GM12865 (cell line): ENCODE results near the gene COPS6.

ENCODE experiments used
- DNase-seq: peaks from one replicate; pipeline ENCODE4 v3.0.0; 2010; ENCODE audit warnings: low read depth
- H3K4me3 ChIP-seq: 2 replicates; pipeline ENCODE4 v1.5.1; 2011; ENCODE audit warnings: mild to moderate bottlenecking, low read depth, low read length, control low read depth
- TF ChIP-seq, protein P1 (sequence below): IDR thresholded peaks from 2 replicates; pipeline ENCODE4 v1.5.1; 2011; ENCODE audit warnings: low read length, control low read depth, low read depth, inconsistent platforms; ENCODE audit not compliant: insufficient read depth; ENCODE audit errors: missing control alignments

Gene COPS6

DNA sequence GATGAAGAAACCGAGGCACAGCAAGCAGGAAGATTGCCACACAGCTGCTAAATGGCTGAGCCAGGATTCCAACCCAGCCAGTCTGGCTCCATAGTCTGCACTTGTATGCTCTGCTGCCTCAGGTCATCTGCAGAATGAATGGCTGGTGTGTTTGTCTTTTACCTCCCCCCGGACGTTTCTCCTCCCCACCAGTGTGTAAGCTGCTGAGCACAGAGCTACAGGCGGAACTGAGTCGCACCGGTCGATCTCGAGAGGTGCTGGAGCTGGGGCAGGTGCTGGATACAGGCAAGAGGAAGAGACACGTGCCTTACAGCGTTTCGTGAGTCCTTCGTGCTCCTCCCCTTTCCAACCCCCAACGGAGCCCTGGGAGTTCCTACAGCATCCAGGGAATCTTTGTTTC lies 33.3 kb downstream of the COPS6 start:
- TF ChIP-seq, protein P1, sequence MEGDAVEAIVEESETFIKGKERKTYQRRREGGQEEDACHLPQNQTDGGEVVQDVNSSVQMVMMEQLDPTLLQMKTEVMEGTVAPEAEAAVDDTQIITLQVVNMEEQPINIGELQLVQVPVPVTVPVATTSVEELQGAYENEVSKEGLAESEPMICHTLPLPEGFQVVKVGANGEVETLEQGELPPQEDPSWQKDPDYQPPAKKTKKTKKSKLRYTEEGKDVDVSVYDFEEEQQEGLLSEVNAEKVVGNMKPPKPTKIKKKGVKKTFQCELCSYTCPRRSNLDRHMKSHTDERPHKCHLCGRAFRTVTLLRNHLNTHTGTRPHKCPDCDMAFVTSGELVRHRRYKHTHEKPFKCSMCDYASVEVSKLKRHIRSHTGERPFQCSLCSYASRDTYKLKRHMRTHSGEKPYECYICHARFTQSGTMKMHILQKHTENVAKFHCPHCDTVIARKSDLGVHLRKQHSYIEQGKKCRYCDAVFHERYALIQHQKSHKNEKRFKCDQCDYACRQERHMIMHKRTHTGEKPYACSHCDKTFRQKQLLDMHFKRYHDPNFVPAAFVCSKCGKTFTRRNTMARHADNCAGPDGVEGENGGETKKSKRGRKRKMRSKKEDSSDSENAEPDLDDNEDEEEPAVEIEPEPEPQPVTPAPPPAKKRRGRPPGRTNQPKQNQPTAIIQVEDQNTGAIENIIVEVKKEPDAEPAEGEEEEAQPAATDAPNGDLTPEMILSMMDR: no peak

DNA sequence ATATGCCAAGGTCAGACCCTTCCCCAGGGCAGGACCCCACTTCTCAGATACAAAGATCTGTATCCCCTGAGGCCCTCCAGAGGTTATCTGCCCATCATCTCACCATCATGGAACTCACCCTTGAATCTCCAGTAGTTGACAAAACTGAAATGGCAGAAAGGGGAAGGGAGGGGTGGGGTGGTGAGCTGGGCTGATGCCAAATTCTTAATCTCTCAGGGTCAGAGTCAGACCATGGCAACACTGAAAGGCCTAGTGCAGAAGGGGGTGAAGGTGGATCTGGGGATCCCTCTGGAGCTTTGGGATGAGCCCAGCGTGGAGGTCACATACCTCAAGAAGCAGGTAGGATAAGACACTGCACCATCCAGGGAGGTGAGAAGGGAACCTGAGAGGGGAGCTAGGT lies 33.8 kb downstream of the COPS6 start:
- TF ChIP-seq, protein P1: no peak
- no peak for DNase-seq

More for the DNA sequence above, 33.3 kb downstream of the COPS6 start:
- no peak for DNase-seq
- H3K4me3 ChIP-seq: no peak overlapping the region

DNA sequence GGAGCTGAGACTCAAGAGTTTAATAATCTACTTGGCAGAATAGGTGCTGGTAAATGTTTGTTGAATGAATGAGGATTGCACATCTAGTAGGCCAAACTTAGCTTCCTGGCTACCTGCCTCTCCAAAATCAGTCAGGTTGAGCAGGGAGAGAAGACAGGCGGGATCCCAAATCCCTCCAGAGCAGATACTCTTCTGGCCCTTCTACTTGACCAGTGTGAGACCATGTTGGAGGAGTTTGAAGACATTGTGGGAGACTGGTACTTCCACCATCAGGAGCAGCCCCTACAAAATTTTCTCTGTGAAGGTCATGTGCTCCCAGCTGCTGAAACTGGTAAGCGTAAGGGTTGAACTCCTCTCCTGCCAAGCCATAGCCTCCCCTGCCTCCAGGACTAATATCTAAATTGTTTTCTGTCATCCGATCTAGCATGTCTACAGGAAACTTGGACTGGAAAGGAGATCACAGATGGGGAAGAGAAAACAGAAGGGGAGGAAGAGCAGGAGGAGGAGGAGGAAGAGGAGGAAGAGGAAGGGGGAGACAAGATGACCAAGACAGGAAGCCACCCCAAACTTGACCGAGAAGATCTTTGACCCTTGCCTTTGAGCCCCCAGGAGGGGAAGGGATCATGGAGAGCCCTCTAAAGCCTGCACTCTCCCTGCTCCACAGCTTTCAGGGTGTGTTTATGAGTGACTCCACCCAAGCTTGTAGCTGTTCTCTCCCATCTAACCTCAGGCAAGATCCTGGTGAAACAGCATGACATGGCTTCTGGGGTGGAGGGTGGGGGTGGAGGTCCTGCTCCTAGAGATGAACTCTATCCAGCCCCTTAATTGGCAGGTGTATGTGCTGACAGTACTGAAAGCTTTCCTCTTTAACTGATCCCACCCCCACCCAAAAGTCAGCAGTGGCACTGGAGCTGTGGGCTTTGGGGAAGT lies 35.8 kb downstream of the COPS6 start:
- TF ChIP-seq, protein P1: no peak
- H3K4me3 ChIP-seq: no peak overlapping the region

More for the DNA sequence above, 33.8 kb downstream of the COPS6 start:
- H3K4me3 ChIP-seq: no peak overlapping the region

DNA sequence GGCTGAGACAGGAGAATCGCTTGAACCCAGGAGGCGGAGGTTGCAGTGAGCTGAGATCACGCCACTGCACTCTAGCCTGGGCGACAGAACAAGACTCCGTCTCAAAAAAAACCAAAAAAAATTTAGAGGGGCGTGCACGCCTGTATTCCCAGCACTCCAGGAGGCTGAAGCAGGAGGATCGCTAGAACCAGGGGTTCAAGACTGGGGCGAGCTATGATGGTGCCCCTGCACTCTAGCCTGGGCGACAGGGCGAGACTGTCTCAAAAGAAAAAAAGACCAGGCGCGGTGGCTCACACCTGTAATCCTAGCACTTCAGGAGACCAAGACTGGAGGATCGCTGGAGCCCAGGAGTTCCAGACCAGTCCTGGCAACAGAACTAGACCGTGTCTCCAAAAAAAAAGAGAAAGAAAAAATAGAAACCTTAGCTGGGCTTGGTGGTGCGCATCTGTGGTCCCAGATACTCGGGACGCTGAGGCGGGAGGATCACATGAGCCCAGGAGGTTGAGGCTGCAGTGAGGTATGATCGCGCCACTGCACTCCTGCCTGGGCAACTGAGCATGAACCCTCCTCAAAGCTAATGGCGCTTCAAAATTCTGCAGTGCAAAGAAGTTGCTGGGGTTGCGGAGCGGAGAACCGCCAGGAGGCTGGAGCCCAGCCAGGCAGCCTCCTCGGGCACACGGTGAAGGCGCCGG lies 37.6 kb downstream of the COPS6 start:
- peak overlapping the region; percentile 96 for H3K4me3 ChIP-seq
- DNase-seq: no peak
- TF ChIP-seq, protein P1: no peak

More for the DNA sequence above, 35.8 kb downstream of the COPS6 start:
- DNase-seq: no peak

DNA sequence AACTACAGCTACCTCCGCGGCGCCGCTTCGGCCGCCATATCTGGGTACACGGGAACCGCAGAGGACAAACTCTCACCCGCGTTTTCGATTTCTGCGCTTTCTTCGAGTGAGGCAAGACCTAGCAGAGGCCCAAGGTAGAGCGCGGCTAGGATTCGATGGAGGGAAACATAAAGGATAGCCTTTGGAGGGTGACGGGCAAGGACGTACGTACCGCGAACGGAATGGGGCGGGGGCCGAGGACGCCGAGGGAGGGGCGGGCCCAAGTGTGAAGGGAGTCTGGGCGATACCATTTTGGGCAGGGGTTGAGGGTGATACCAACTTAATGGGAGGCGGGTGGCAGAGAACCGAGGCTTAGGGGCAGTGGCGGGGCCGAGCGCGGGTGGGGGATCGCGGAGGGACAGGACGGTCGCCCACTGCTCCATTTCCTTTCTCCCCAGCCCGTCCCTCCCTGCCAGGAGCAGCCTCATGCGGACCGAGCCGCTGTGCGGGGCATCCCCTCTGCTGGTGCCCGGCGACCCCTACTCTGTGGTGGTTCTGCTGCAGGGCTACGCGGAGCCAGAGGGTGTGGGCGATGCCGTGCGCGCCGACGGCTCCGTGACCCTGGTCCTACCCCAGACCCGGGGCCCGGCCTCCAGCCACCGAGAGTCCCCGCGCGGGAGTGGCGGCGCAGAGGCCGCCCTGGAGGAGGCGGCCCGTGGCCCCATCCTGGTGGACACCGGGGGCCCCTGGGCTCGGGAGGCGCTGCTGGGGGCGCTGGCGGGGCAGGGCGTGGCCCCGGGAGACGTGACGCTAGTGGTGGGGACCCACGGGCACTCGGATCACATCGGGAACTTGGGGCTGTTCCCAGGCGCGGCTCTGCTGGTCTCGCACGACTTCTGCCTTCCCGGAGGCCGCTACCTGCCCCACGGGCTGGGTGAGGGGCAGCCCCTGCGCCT lies 38.4 kb downstream of the COPS6 start, which contains the start of gene MBLAC1:
Gene MBLAC1 (plus strand): TSS at position 37 of the 935 bp plus-strand sequence. CDS start 429 bp downstream, at position 466.
- TF ChIP-seq, protein P1: no peak
- DNase-seq: peak; percentile 97

More for the DNA sequence above, 38.4 kb downstream of the COPS6 start, which contains the start of gene MBLAC1:
- H3K4me3 ChIP-seq: peak within 1 kb of the TSS; percentile 96
